Measurements from ENCODE around the gene OXGR1.
"Not testable (repeated sequence)": the region's sequence is repeated elsewhere in the genome, so short reads cannot be mapped to it uniquely, and the experiment has no call there.

Gene OXGR1

DNA sequence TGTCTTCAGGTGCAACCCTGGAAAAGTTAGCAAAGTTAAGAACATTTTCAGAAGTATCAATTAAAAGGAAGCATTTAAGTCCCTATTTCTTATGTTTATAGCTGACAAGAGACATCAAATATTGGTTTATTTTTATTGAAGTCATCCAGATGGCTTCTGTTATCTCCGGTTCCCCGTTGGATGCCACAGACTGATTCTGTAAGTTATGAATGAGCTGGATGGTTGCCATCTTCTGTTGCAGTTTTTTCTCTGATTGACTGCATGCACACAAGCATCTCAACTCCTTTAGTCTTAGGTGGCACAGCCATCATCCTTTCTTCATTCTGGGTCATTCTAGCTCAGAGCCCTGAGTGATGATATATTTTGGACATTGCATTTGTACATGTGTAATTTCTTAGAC is 10.6 kb upstream of the OXGR1 start:
- no peak for DNase-seq

DNA sequence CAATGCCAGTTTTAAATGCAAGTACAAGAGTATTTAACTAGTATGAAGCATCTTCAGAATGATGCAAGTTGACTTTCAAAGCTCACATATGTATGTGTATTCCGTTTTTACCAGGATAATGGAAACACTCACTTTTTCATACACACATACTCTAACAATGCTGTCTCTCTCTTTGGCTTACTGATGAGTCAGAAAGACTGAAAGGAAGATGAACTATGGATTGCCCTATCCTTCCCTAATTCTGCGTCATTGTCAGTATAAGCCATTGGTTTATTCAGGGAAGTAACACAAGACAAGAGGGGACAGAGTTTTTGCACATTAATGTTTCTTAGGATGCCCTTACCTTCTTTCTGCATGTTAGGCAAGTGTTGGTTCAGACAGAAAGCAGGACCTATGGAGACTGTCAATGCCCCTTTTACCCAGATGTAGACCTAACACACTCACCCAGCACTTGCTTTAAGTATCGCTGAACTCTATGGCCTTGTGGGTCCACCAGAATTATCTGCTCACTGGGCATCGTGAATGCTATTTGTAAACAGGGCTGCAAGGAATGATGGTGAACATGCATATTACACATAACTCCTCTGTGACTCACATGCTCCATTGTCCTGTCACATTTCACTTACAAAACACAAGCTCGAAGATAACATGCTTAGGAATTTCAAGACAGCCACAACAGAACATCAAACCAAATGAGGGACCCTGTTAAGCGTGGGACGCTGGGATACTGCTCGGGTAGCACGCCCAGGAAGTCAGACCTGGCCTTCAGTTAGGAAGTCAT is 10.0 kb upstream of the OXGR1 start:
- DNase-seq: no peak

DNA sequence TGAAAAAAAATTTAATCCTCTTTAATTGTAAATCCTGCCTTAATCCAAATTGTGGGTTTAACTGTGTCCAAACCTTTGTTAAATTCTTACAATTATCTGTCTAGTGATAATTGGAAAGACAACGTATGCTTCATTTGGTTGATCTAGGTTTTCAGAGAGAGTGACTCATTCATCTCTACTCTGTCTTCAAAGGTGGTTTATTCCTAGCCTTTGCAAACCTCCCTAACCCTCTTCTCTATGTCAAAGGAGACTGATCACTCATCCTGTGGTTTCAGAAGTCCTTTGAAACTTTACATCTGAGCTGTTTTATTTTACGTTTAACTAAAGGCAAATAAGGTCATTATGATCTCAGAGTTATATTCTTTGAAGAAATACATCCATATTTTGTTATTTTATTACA is 8.8 kb upstream of the OXGR1 start:
- DNase-seq: no peak

DNA sequence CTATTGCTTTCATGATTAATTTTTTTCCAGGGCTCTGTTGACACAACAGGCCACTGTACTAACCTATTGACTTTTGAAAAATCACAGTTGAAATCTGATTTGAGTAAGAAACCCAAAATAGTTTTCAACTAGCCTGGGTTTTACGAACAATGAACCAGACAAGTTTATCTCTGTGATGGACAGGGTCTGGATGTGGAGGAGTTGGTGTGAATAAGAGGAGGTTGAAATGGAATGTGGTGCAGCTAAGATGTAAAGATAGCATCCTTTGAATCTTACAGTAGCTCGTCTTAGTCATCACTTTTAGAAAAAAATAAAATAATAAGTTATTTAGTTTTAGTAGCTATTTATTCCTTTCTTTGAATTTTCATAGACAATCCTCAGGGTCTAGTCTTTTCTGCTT is 8.3 kb upstream of the OXGR1 start:
- DNase-seq: no peak

DNA sequence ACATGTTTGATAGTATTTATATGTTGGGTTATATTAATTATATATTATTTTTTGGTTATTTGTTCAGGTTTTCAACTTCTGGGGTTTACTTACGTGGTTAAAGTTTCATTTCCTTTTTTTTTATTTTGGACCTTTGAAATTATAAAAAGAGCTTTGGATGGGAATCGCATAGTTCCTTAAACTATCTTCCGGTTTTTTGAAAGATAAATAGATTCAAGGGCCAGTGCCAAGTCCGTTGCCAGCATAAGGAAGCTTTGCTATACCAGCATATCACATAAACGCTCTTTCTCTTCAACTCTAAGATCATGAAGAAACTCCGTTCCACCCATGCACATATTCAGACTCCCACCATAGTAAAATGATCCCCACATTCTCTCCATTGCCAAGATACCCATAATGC is 7.4 kb upstream of the OXGR1 start:
- no peak for DNase-seq

DNA sequence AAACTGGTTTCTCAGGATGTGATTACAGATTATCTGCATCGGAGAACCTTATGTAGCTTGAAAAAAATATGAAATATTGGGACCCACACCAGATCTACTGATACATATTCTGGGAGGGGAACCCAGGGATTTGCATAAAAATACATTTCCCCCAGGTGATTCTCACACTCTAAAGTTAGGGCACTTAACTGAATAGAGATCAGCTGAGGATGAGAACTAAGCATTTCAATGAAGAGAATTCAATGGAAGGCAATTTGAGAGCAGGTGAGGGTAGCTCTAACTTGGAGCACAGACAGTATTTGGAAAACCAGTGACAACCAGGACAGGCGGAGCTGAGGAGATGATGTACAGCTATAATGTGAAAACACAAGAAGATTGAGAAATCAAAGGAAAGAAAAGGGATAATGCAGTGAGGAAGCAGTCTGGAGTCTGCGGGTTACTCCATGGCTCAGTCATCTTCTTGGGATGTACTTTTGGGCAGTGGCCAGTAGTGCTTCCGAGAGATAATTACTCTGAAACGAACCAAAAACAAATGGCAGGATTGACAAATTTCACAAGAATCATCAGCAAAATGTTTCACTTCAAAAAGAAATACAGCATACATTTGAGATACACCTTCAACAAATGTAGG is 6.1 kb upstream of the OXGR1 start:
- no peak for DNase-seq

DNA sequence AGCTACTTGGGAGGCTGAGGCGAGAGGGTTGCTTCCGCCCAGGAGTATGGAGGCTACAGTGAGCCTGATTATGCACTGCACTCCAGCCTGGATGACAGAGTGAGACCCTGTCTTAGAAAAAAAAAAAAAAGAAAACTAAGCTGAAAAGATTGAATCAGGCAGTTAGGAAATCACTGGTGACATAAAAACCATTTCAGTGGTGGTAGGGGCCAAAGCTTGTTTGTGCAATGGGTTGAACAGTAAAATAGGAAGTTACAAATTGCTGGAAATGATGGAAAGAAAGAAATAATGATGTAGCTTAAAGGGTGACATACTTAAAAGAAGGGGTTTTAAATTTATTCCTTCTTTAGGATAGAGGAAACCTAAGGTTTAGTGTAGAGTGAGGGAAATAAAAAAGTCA is 4.8 kb upstream of the OXGR1 start:
- no peak for DNase-seq

DNA sequence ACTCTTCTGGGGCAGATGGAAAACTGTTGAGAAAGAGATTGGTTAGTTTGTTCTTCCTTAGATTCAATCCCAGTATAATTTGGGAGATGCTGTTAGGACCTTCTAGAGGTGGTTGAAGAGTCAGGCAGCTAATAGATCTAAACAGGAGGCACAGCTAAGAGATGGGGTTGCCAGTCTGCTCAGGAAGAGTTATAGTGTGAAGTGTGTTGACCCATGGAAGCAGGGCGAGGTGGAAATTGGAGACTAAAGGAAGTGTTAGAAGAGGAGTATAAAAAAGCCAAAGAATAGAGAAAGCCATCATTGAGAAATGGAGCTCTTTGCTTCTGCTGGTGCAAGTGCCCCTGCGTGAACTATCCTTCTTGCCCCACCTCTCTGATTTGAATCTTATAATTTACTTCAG is 3.8 kb upstream of the OXGR1 start:
- DNase-seq: no peak

DNA sequence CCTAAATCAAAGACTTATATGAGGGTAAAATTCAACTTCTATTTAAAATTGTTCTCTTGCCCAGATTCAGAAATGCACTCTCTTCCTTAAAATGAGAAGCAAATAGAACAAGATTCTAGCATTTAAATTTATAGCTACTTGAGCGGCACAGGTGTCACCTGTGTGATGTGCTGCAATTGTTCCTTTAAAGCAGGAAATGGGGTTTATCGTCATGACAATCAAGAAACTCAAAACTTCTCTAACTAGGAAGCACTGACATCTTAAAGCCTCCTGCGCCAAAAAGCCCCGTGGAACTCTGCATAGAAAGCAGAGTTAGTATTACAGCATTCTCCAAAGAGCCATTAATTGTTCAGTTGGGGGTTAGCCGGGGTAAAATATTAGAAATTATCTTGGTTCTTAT is 2.6 kb upstream of the OXGR1 start:
- no peak for DNase-seq

DNA sequence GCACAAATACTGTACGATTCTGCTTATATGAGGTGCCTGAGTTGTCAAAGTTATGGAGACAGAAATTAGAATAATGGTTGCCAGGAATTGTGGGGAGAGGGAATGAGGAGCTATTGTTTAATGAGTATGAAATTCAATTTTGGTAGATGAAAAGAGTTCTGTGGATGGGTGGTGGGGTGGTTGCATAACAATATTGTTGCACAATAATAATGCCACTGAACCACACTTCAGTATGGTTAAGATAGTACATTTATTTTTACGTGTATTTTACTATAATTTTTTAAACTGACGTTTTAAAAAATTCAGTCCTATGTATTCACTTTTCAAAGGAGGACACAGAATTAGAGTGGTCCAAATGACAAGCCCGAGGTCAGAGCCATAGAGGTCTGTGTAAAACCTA is 1.8 kb upstream of the OXGR1 start:
- DNase-seq: no peak

DNA sequence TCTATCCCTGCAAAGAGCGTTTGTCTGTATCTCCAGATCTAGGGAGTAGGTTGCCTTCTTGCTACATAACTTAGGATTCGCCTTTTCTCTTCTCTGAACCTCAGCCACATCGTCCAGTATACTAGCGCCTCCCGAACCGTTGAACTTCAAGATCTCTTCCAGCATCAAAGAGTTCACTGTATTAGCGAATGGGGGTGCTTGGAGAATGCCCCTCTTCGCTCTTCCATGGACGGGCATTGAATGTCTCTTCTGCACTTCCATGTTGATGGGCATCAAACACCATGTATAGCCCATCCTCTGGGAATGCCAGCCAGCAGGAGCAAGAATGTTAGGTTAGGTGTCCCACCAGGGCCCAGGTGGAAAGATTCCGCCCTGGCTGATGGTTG is 575 bp upstream of the OXGR1 start:
- no peak for DNase-seq

DNA sequence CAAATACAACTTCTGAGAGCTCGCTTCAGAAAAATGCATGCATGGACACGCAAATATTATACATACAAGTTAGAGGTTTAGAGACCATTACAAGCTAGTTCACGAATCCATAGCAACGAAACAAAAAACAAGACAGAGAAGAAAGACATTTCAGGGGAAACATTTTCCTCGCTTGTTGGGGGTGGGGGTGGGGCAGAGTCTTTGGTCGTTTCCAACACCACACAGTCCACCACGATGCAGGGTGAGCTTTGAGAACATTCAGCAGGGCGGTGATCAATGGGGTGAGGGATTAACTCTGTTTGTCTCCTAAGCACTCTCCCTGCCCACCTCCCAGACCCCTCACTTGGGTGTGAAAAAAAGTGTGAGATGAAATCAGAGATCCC is 651 bp downstream of the OXGR1 start:
- no peak for DNase-seq

DNA sequence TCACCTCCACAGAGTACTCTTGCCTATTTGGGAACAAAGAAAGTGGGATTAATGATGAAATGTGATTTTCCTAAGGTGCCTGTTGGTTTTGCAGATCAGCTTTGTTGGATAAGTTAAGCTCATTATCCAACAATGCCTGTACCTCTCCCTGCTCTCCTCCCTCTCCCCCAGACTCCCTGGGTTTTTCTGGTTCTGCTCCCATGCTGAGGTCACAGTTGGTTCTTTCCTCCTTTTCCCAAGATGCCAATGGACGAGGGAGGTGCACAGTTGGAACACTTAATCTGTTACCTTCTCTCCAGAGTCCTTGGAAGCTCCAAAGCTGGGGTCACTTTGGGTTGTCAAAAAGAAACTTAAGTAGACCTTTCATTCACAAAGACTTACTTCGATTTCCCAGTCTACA is 1.6 kb downstream of the OXGR1 start:
- no peak for DNase-seq

DNA sequence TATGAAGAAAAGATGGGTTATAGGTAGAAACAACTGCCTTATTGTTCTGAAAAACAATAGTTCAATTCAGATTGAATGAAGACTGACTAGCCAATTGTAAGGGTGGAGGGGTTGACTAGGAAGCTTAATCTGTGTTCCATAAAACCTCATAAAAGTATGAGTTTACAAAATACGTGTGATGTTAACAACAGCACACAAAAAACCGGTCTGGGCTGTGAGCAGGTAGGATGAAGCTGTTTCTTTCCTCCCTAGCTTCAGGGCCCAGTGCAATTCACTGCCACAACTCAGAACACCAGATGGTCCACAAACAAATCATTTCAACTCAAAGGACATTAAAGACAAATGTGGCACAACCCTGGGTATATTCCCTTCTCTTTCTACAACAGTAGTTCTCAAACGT is 3.2 kb downstream of the OXGR1 start:
- DNase-seq: no peak

DNA sequence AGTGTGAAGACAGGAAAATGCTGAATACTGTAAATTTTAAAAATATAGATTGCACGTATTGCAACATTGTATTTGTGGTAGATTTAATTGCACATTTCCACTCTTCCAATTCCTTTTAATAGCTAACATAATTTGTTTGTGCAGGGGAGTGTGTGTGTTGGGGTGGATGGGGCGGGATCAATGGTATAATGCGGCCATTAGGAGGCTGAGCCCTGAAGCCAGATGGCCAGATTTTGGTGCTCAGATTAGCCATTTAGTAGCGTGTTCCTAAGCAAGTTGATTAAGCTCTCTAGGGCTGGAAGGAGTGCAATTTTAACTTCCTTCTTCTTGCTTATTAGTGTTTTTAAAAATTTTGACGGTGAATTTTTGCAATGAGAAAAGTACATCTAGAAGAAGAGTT is 5.8 kb downstream of the OXGR1 start:
- no peak for DNase-seq

DNA sequence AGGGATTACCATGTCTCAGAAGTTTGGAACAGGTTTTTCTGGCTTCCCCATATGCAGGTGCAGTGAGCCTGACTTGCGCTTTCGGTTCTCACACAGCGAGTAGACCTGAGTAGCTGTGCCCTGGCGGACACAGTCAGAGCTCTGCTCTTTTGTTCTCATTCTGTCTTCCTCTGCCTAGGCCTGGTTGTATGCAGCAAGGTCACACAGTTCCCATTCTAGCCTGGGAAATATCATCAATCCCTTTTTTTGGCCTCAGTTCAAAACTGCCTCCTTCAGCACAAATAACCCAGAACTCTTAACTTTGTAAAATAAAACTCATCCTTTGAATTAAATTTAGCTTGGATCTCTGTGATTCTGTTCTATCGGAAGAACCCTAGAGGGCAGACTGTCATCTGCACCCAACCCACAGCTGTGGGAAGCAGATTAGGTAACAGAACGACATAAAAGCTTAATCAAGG is 10.2 kb downstream of the OXGR1 start:
- no peak for DNase-seq

DNA sequence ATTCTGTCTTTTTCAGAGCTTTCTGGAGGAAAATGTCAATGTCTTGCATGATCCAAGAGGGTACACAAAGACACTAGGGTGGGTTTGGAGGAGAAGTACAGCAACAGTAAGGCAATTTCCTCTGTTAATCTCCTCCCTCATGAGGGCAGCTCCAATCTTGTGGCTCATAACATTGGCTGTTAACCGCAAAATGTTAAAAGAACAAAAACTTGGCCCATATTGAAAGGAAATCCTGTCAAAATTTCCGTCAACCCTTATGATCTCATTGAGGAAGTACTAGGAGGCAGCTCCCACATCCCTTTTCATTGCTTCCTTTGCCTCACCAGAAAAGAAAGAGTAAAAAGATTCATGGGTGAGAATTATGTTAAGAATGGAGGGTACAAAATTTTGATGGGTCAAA is 11.6 kb downstream of the OXGR1 start:
- DNase-seq: no peak

DNA sequence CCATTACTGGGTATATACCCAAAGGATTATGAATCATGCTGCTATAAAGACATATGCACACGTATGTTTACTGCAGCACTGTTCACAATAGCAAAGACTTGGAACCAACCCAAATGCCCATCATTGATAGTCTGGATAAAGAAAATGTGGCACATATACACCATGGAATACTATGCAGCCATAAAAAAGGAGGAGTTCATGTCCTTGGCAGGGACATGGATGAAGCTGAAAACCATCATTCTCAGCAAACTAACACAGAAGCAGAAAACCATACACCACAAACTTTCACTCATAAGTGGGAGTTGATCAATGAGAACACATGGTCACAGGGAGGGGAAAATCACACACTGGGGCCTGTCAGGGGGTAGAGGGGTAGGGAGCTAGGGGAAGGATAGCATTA is 14.4 kb downstream of the OXGR1 start:
- DNase-seq: not testable (repeated sequence)

DNA sequence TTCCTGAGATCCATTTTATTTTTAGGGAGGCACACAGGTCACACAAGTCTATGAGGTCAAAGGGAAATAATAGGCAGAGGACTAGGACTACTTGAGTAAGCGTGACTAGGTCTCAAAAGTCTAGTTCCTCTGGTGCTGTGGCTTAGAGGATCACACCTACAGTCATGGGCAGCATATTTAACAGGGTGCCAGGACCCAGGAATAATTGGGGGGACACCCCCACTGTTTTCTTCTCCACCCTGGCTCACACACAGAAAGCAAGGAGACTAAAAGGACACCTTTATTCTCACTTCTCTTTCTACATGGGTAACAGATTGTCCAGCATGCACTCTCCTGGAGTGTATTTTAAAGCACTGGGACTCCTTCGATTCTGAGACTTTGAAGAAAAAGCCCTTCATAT is 26.2 kb downstream of the OXGR1 start:
- DNase-seq: no peak

DNA sequence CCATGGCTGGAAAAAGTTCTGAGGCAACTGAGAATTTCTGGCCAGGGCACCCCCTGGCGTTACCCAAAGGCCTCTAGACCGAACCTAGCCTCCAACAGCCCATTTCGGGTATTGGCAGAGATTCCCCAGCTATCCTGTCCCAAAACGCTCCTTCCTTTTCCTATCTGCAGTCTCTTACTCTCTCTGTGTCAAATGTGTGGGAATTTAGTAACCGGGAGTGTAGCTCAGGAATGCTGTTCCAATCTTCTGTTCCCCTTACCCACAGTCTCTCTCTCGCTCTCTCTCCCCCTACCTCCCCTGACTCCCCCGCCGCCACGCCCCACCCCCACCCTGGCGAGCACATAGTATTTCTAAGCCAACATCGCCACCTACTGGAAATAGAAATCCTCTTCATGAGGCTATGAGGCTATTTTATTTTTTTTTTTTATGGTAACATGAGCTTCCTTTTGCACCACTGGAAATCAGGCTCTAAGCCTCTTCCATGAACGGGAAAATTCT is 27.0 kb downstream of the OXGR1 start:
- DNase-seq: no peak

DNA sequence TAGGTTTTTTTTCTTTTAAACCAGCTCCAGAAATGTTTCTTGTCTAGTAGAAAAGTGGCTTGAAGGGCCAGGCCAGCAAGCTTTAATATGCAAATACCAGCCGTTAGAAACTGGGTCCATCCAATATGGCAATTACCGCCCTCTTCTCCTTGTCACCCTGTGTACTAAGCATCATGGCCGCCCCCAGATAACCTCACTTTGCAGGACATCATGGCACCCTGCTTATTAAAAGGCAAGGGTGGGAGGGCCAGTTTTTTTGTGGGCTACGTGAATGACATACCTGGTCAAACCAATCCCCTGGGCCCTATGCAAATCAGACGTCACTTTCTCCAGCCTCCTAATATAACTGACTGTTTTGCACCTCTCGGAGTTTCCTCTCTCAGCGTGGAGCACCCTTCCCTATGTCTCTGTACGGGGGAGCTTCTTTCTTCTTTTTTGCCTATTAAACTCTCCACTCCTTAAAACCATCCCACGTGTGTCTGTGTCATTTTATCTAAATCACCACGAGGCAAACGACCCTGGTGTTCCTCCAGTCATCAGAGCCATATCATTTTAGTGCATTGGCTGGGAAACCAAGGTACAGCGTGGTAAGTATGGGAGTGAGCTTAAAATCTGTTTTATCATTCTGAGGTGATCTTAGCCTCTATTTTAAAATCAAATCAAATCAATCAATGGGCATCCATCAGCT is 27.7 kb downstream of the OXGR1 start:
- DNase-seq: no peak

DNA sequence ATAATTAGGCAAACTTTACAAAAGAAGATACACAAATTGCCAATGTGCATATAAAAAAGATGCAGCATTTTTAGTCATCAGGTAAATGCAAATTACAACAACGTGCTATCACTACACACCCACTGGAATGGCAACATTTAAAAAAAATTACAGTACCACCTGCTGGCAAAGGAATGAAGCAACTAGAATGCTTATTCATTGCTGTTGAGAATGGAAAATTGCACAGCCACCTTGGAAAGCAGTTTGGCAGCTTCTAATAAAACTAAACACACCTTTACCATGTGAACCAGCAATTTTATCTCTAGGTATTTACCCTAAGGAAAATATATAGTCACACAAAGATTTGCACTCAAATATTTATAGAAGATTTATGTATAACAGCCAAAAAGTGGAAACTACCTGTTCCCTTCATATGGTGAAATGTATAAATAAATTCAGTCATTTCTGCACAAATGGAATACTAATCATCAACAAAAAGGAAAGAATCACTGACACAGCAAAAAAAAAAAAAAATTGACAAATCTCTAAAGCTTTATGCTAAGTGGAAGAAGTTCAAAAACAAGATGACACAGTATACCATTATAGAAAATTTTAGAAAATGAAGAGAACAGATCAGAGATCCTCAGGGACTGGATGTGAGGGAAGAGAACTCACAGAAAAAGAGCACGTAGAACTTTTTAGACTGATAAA is 30.3 kb downstream of the OXGR1 start:
- no peak for DNase-seq

DNA sequence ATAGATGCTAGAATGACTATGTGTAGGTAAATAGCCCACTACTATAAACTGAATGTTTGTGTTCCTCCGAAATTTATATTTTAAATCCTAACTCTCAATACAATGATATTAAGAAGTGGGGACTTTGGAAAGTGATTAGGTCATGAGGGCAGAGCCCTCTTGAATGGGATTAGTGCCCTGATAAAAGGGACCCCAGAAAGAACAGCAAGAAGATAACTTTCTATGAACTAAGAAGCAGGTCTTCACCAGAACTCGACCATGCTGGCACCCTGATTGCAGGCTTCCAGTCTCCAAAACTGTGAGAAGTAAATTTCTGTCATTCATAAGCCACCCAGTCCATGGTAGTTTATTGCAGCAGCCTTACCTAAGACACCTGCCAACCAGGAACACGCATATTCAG is 33.9 kb downstream of the OXGR1 start:
- DNase-seq: no peak

Data from CD4-positive, alpha-beta T cell treated with Interleukin-15 for 1 hour (primary cell).